BE2C (cell line): ENCODE measurements around the gene SHISA8.

ENCODE experiments used
- DNase-seq: peaks from one replicate; pipeline ENCODE4 v3.0.0-alpha.2; 2020
- H3K27me3 ChIP-seq: fragments of 250-450 bp; sonication (Bioruptor Pico); 2 replicates; pipeline ENCODE4 v1.5.1; 2020; ENCODE audit warnings: mild to moderate bottlenecking
- H3K36me3 ChIP-seq: fragments of 250-450 bp; sonication (Bioruptor Pico); 2 replicates; pipeline ENCODE4 v1.5.1; 2020; ENCODE audit warnings: mild to moderate bottlenecking
- H3K4me1 ChIP-seq: fragments of 250-450 bp; sonication (Bioruptor Pico); 2 replicates; pipeline ENCODE4 v1.5.1; 2020
- H3K4me3 ChIP-seq: 2 replicates; pipeline ENCODE4 v1.5.1; 2011; ENCODE audit warnings: low read depth, low read length
- H3K9me3 ChIP-seq: fragments of 250-450 bp; sonication (Bioruptor Pico); 2 replicates; pipeline ENCODE4 v1.5.1; 2020
- CTCF ChIP-seq: IDR thresholded peaks from 2 replicates; pipeline ENCODE4 v1.5.1; 2012; ENCODE audit warnings: mild to moderate bottlenecking, low read depth, low read length

Gene SHISA8

GRCh38 chr22:41929418-41929810 lies 14.5 kb upstream of the SHISA8 start:
- TF ChIP-seq CTCF = no peak
- no peaks in the 10 kb centered on the region for H3K9me3 ChIP-seq
- H3K4me1 ChIP-seq = peaks cover 11% of the 10 kb centered on the region
- peaks cover 18% of the 10 kb centered on the region for H3K27me3 ChIP-seq
- peaks cover 5% of the 10 kb centered on the region; the same call in 1 of the 2 replicates for H3K36me3 ChIP-seq
- no peak overlapping the region for H3K4me3 ChIP-seq
- peak; percentile 20 for DNase-seq

- Histone ChIP-seq H3K9me3 (no peaks in the 10 kb centered on the region), H3K4me3 (no peak overlapping the region), H3K36me3 (0 out of 2 replicates have a peak, but pooled peaks cover 2% of the 10 kb centered on the region), H3K4me1 (peaks cover 11% of the 10 kb centered on the region), H3K27me3 (peaks cover 18% of the 10 kb centered on the region)
- no peak for TF ChIP-seq CTCF
- no peak for DNase-seq
Observed at GRCh38 chr22:41928593-41929417, 13.9 kb upstream of the SHISA8 start.

GRCh38 chr22:41927813-41928212 lies 12.9 kb upstream of the SHISA8 start:
- Histone ChIP-seq H3K4me3 (no peak overlapping the region), H3K4me1 (peaks cover 11% of the 10 kb centered on the region), H3K36me3 (0 out of 2 replicates have a peak, but pooled peaks cover 2% of the 10 kb centered on the region), H3K27me3 (peaks cover 18% of the 10 kb centered on the region), H3K9me3 (no peaks in the 10 kb centered on the region)
- no peak for DNase-seq
- TF ChIP-seq CTCF = no peak

GRCh38 chr22:41925783-41926460 lies 11.0 kb upstream of the SHISA8 start:
- H3K9me3 ChIP-seq = no peaks in the 10 kb centered on the region
- peaks cover 5% of the 10 kb centered on the region; the same call in 1 of the 2 replicates for H3K4me1 ChIP-seq
- no peaks in the 10 kb centered on the region for H3K36me3 ChIP-seq
- peak; percentile 78 for DNase-seq
- H3K27me3 ChIP-seq = peaks cover 18% of the 10 kb centered on the region
- peak overlapping the region; percentile 7; the same call in 1 of the 2 replicates for H3K4me3 ChIP-seq
- TF ChIP-seq CTCF = peak; percentile 53

- Histone ChIP-seq H3K9me3 (no peaks in the 10 kb centered on the region), H3K4me3 (no peak overlapping the region), H3K36me3 (no peaks in the 10 kb centered on the region), H3K27me3 (peaks cover 19% of the 10 kb centered on the region), H3K4me1 (peaks cover 5% of the 10 kb centered on the region; the same call in 1 of the 2 replicates)
- no peak for DNase-seq
- no peak for TF ChIP-seq CTCF
Observed at GRCh38 chr22:41923595-41924276, 8.9 kb upstream of the SHISA8 start.
